Measurements from ENCODE around the gene KIF23.

The KIF23 gene

DNA sequence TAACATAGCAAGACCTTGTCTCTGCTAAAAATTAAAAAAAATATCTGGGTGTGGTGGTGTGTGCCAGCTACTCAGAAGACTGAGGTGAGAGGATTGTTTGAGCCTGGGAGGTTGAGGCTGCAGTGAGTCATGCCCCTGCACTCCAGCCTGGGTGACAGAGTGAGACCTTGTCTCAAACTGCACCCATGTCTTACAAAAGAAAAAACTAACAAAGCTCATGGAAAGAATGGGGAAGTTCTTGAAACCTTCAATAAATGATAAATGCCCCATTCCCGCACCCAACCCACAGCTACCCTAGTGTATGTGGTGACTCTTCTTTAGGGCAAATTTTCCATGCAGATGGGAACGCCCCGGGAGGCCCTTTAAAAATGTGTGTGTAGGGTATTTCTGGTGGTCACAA is 66.8 kb downstream of the KIF23 start:
- Histone ChIP-seq H3K9ac (no peak overlapping the region), H4K20me1 (ENCODE audit: insufficient read depth) (no peaks in the 10 kb centered on the region), H3K4me3 (IDR thresholded peaks at IDR 0.05; ENCODE audit: insufficient read depth, low read depth, low read length) (no peak overlapping the region), H3K27ac (no peak overlapping the region), H3K4me2 (no peak overlapping the region), H3K4me1 (ENCODE audit: low read depth, poor library complexity, severe bottlenecking) (no peaks in the 10 kb centered on the region), H3K27me3 (ENCODE audit: insufficient read depth, low read depth) (no peaks in the 10 kb centered on the region), H3K36me3 (ENCODE audit: insufficient read depth) (no peaks in the 10 kb centered on the region), H2AFZ (ENCODE audit: low read depth) (no peak overlapping the region), H3K79me2 (ENCODE audit: insufficient read depth, low read depth) (no peaks in the 10 kb centered on the region)
- TF ChIP-seq, protein P1, sequence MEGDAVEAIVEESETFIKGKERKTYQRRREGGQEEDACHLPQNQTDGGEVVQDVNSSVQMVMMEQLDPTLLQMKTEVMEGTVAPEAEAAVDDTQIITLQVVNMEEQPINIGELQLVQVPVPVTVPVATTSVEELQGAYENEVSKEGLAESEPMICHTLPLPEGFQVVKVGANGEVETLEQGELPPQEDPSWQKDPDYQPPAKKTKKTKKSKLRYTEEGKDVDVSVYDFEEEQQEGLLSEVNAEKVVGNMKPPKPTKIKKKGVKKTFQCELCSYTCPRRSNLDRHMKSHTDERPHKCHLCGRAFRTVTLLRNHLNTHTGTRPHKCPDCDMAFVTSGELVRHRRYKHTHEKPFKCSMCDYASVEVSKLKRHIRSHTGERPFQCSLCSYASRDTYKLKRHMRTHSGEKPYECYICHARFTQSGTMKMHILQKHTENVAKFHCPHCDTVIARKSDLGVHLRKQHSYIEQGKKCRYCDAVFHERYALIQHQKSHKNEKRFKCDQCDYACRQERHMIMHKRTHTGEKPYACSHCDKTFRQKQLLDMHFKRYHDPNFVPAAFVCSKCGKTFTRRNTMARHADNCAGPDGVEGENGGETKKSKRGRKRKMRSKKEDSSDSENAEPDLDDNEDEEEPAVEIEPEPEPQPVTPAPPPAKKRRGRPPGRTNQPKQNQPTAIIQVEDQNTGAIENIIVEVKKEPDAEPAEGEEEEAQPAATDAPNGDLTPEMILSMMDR (conservative IDR thresholded peaks at IDR 0.05; ENCODE audit: low read depth, low read length), result no peak

DNA sequence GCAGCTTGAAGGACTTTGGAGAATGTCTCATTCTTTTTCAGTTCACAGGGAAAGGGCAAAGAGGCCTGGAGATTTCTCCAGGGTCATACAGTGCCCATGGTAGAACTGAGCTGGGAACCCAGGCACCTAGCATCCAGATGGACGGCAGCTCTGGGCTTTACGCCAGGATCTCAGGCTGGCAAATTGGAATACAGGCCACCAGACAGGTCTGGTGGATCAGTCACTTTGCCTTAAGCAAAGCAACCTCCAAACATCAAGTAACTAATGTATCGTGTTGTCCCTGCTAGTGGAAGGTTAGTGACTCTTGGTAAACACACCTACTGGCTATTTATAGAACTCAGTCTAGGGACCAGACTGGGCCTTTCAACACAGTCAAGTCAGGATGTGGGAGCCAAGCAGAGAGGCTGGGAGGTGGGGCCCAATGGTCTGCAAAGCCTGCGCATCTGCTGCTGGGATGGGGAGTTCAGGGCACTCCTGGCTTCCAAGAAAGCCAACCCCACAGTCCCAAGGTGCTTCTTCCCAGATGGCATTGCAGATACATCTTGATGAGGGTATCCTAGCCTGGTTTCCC is 68.6 kb downstream of the KIF23 start:
- Histone ChIP-seq H3K4me3 (IDR thresholded peaks at IDR 0.05; ENCODE audit: insufficient read depth, low read depth, low read length) (no peak overlapping the region), H4K20me1 (ENCODE audit: insufficient read depth) (no peaks in the 10 kb centered on the region), H3K9ac (no peak overlapping the region), H3K27ac (no peak overlapping the region), H3K4me1 (ENCODE audit: low read depth, poor library complexity, severe bottlenecking) (no peaks in the 10 kb centered on the region), H3K36me3 (ENCODE audit: insufficient read depth) (no peaks in the 10 kb centered on the region), H2AFZ (ENCODE audit: low read depth) (no peak overlapping the region), H3K4me2 (no peak overlapping the region), H3K27me3 (ENCODE audit: insufficient read depth, low read depth) (no peaks in the 10 kb centered on the region), H3K79me2 (ENCODE audit: insufficient read depth, low read depth) (no peaks in the 10 kb centered on the region)
- TF ChIP-seq, protein P1 (conservative IDR thresholded peaks at IDR 0.05; ENCODE audit: low read depth, low read length), result no peak

DNA sequence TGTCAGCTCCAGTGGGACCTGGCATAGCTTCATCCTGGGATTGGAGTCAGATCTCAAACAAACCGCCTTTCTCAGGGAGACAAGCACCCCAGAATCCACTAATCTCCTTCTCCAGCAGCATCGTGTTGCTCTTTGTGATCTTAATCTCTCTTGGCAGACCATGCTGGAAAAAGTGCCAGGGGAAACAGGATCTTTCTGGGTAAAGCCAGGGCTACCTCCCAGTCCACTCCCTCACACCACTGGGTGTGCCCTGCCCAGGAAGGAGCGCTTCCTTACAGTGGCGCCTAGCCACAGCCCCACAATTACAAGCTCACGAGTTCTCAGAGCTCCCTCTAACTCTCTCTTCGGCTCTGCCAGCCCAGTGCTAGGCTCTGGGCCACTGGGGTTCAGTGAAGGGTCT is 70.7 kb downstream of the KIF23 start:
- no peak overlapping the region for H2AFZ ChIP-seq (ENCODE audit: low read depth)
- H3K4me1 ChIP-seq (ENCODE audit: low read depth, poor library complexity, severe bottlenecking), result no peaks in the 10 kb centered on the region
- H3K27ac ChIP-seq, result no peak overlapping the region

DNA sequence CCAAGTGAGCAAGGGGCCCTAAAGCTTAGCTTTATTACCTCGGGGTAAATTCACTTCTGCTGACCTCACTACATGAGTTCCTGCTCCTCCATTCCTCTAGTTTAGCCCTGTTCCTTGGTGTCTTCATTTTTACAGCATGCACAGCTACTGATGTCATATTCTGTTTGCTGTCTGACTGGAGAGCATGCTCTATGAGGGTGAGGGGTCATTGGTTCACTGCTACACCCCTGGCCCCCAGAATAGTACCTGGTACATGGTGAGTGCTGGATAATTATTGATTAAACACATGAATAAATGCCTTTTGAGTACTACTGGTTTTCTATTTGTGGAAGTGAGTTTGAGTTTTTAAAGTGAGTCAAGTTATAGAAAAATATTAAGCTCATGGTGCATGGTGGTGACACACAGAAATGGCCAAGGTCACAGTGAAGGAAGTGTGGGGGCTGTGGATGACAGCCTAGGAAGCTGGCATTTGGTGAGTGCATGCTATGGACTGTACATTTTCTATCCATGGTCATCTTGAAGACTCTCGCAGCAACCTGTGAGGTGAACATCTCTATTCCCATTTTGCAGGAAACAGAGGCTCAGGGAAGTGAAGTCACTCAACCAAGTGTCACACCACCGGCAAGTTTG is 72.4 kb downstream of the KIF23 start:
- TF ChIP-seq, protein P1 (conservative IDR thresholded peaks at IDR 0.05; ENCODE audit: low read depth, low read length), result no peak

More for the DNA sequence above, 70.7 kb downstream of the KIF23 start:
- H4K20me1 ChIP-seq (ENCODE audit: insufficient read depth), result no peaks in the 10 kb centered on the region
- no peaks in the 10 kb centered on the region for H3K79me2 ChIP-seq (ENCODE audit: insufficient read depth, low read depth)
- H3K4me2 ChIP-seq, result no peak overlapping the region
- no peak overlapping the region for H3K4me3 ChIP-seq (IDR thresholded peaks at IDR 0.05; ENCODE audit: insufficient read depth, low read depth, low read length)
- no peaks in the 10 kb centered on the region for H3K27me3 ChIP-seq (ENCODE audit: insufficient read depth, low read depth)
- H3K36me3 ChIP-seq (ENCODE audit: insufficient read depth), result no peaks in the 10 kb centered on the region
- no peak overlapping the region for H3K9ac ChIP-seq
- TF ChIP-seq, protein P1 (conservative IDR thresholded peaks at IDR 0.05; ENCODE audit: low read depth, low read length), result no peak

More for the DNA sequence above, 72.4 kb downstream of the KIF23 start:
- Histone ChIP-seq H3K36me3 (ENCODE audit: insufficient read depth) (no peaks in the 10 kb centered on the region), H3K9ac (no peak overlapping the region), H2AFZ (ENCODE audit: low read depth) (no peak overlapping the region), H3K79me2 (ENCODE audit: insufficient read depth, low read depth) (no peaks in the 10 kb centered on the region), H3K4me2 (no peak overlapping the region), H3K27ac (no peak overlapping the region), H3K4me3 (IDR thresholded peaks at IDR 0.05; ENCODE audit: insufficient read depth, low read depth, low read length) (no peak overlapping the region), H4K20me1 (ENCODE audit: insufficient read depth) (no peaks in the 10 kb centered on the region), H3K4me1 (ENCODE audit: low read depth, poor library complexity, severe bottlenecking) (no peaks in the 10 kb centered on the region), H3K27me3 (ENCODE audit: insufficient read depth, low read depth) (no peaks in the 10 kb centered on the region)
